ENCODE data around the gene PLXNC1.

PLXNC1 gene

GRCh38 chr12:94299846-94300245 lies 151.5 kb downstream of the PLXNC1 start:
- POLR2A ChIA-PET: no interaction called here
- Histone ChIP-seq H3K4me1 (ENCODE audit: control insufficient read depth, insufficient read depth, low read length) (no peaks in the 10 kb centered on the region), H3K36me3 (ENCODE audit: control insufficient read depth in 2 of 2, insufficient read depth in 1 of 2, low read length in 2 of 2) (peaks cover 0 to 10% of the 10 kb centered on the region in 2 experiments; a peak in 1 of 3 replicates), H3K4me3 (ENCODE audit: low read depth, low read length) (no peak overlapping the region), H3K27ac (ENCODE audit: extremely low read depth, low read depth, low read length) (no peak overlapping the region), H3K9me3 (ENCODE audit: control insufficient read depth, insufficient read depth, low read depth, low read length) (no peaks in the 10 kb centered on the region)
- TF ChIP-seq TCF7L2 (IDR thresholded peaks at IDR 0.05; ENCODE audit: borderline replicate concordance, low read depth, low read length) (no peak), BCL11A (tag by site-specific recombination; IDR thresholded peaks at IDR 0.05; ENCODE audit: low read depth) (no peak), ZNF404 (tag by site-specific recombination; IDR thresholded peaks at IDR 0.05) (no peak), ZNF610 (tag by site-specific recombination; IDR thresholded peaks at IDR 0.05; ENCODE audit: borderline replicate concordance) (no peak), ZNF248 (tag by site-specific recombination; IDR thresholded peaks at IDR 0.05) (no peak), ZNF626 (tag by site-specific recombination; IDR thresholded peaks at IDR 0.05) (no peak), ZNF280D (tag by site-specific recombination; IDR thresholded peaks at IDR 0.05) (no peak), ZNF324 (tag by site-specific recombination; IDR thresholded peaks at IDR 0.05) (no peak)
- TF ChIP-seq, protein P1, sequence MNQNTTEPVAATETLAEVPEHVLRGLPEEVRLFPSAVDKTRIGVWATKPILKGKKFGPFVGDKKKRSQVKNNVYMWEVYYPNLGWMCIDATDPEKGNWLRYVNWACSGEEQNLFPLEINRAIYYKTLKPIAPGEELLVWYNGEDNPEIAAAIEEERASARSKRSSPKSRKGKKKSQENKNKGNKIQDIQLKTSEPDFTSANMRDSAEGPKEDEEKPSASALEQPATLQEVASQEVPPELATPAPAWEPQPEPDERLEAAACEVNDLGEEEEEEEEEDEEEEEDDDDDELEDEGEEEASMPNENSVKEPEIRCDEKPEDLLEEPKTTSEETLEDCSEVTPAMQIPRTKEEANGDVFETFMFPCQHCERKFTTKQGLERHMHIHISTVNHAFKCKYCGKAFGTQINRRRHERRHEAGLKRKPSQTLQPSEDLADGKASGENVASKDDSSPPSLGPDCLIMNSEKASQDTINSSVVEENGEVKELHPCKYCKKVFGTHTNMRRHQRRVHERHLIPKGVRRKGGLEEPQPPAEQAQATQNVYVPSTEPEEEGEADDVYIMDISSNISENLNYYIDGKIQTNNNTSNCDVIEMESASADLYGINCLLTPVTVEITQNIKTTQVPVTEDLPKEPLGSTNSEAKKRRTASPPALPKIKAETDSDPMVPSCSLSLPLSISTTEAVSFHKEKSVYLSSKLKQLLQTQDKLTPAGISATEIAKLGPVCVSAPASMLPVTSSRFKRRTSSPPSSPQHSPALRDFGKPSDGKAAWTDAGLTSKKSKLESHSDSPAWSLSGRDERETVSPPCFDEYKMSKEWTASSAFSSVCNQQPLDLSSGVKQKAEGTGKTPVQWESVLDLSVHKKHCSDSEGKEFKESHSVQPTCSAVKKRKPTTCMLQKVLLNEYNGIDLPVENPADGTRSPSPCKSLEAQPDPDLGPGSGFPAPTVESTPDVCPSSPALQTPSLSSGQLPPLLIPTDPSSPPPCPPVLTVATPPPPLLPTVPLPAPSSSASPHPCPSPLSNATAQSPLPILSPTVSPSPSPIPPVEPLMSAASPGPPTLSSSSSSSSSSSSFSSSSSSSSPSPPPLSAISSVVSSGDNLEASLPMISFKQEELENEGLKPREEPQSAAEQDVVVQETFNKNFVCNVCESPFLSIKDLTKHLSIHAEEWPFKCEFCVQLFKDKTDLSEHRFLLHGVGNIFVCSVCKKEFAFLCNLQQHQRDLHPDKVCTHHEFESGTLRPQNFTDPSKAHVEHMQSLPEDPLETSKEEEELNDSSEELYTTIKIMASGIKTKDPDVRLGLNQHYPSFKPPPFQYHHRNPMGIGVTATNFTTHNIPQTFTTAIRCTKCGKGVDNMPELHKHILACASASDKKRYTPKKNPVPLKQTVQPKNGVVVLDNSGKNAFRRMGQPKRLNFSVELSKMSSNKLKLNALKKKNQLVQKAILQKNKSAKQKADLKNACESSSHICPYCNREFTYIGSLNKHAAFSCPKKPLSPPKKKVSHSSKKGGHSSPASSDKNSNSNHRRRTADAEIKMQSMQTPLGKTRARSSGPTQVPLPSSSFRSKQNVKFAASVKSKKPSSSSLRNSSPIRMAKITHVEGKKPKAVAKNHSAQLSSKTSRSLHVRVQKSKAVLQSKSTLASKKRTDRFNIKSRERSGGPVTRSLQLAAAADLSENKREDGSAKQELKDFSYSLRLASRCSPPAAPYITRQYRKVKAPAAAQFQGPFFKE (tag by site-specific recombination; IDR thresholded peaks at IDR 0.05; ENCODE audit: borderline replicate concordance): no peak
- CTCF ChIA-PET: no interaction called here

DNA sequence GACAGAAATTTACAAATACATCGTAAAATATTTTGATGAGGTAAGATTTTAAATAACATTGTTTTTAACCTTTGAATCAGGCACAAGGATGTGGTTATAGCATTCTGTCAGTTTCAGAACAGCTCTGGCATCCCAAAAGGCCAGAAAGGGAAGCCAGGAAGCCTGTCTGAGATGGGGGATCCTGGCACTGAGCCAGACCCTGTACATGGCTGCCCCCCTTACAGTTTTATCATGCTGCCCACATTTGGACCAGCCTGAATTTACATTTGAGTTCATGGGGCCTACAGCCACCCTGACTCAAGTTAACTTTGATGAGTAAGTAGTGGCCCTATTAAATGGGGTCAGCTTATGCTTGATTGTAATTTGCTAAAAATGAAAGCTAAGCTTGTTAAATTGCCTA lies 155.6 kb downstream of the PLXNC1 start:
- Histone ChIP-seq H3K27ac (ENCODE audit: extremely low read depth, low read depth, low read length) (no peak overlapping the region), H3K4me3 (ENCODE audit: low read depth, low read length) (no peak overlapping the region), H3K4me1 (ENCODE audit: control insufficient read depth, insufficient read depth, low read length) (no peaks in the 10 kb centered on the region), H3K9me3 (ENCODE audit: control insufficient read depth, insufficient read depth, low read depth, low read length) (no peaks in the 10 kb centered on the region), H3K36me3 (ENCODE audit: control insufficient read depth in 2 of 2, insufficient read depth in 1 of 2, low read length in 2 of 2) (peaks cover 14 to 41% of the 10 kb centered on the region in 2 experiments; a peak in 2 of 3 replicates)
- CTCF ChIA-PET: no interaction called here
- POLR2A ChIA-PET: no interaction called here
- TF ChIP-seq ZNF600 (tag by site-specific recombination; IDR thresholded peaks at IDR 0.05): no peak
- TF ChIP-seq SP3 (tag by site-specific recombination; IDR thresholded peaks at IDR 0.05): no peak
- no peak for TF ChIP-seq ZFHX2 (tag by site-specific recombination; conservative IDR thresholded peaks at IDR 0.05)
- TF ChIP-seq ZFP37 (tag by site-specific recombination; IDR thresholded peaks at IDR 0.05): no peak
- TF ChIP-seq, protein P2, sequence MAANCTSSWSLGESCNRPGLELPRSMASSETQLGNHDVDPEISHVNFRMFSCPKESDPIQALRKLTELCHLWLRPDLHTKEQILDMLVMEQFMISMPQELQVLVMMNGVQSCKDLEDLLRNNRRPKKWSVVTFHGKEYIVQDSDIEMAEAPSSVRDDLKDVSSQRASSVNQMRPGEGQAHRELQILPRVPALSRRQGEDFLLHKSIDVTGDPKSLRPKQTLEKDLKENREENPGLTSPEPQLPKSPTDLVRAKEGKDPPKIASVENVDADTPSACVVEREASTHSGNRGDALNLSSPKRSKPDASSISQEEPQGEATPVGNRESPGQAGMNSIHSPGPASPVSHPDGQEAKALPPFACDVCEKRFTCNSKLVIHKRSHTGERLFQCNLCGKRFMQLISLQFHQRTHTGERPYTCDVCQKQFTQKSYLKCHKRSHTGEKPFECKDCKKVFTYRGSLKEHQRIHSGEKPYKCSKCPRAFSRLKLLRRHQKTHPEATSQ (tag by site-specific recombination; IDR thresholded peaks at IDR 0.05): no peak
- no peak for TF ChIP-seq ZNF324 (tag by site-specific recombination; IDR thresholded peaks at IDR 0.05)
- no peak for TF ChIP-seq ZNF280D (tag by site-specific recombination; IDR thresholded peaks at IDR 0.05)
- TF ChIP-seq ZNF747 (tag by site-specific recombination; IDR thresholded peaks at IDR 0.05): no peak
- no peak for TF ChIP-seq ZNF510 (tag by site-specific recombination; IDR thresholded peaks at IDR 0.05; ENCODE audit: insufficient replicate concordance)
- TF ChIP-seq, protein P3, sequence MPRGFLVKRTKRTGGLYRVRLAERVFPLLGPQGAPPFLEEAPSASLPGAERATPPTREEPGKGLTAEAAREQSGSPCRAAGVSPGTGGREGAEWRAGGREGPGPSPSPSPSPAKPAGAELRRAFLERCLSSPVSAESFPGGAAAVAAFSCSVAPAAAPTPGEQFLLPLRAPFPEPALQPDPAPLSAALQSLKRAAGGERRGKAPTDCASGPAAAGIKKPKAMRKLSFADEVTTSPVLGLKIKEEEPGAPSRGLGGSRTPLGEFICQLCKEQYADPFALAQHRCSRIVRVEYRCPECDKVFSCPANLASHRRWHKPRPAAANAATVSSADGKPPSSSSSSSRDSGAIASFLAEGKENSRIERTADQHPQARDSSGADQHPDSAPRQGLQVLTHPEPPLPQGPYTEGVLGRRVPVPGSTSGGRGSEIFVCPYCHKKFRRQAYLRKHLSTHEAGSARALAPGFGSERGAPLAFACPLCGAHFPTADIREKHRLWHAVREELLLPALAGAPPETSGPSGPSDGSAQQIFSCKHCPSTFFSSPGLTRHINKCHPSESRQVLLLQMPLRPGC (tag by site-specific recombination; IDR thresholded peaks at IDR 0.05): no peak
- TF ChIP-seq ZNF274 (IDR thresholded peaks at IDR 0.05; ENCODE audit: low read length): no peak
- TF ChIP-seq ZNF274 (tag by site-specific recombination; IDR thresholded peaks at IDR 0.05; ENCODE audit: borderline replicate concordance): no peak

All from HEK293 (cell line).